ENCODE data around the gene TCP11X2. TPM values are rescaled to one million over a fixed set of nuclear protein-coding genes. Genes with fewer than 3 reads are reported as not detected.
"Not testable (repeated sequence)": the region's sequence is repeated elsewhere in the genome, so short reads cannot be mapped to it uniquely, and the experiment has no call there.

TCP11X2 gene
- total RNA-seq, result not detected

GRCh38 chrX:102471762-102472220 lies at the start of gene TCP11X2:
TCP11X2 (minus strand) TSS chrX:102471812.
- H3K4me1 ChIP-seq; intact Hi-C loops (cut with DNase I); H3K27me3 ChIP-seq; H3K27ac ChIP-seq; H3K9me3 ChIP-seq; H3K36me3 ChIP-seq; DNase-seq; H3K4me3 ChIP-seq (replicated peaks in 1 of 3): not testable (repeated sequence)
- 36 to 82% methylated on average over 5 of the region's 17 CpGs for WGBS, 2 donors

- WGBS, 2 donors, result 32 to 52% methylated on average over 5 to 7 of the region's 7 CpGs
- Histone ChIP-seq H3K27me3 (no peaks in the 10 kb centered on the region), H3K27ac (no peak overlapping the region), H3K9me3 (no peaks in the 10 kb centered on the region), H3K4me1 (peaks cover 0 to 3% of the 10 kb centered on the region in 2 donors), H3K4me3 (replicated peaks in 1 of 3) (no peak overlapping the region), H3K36me3 (no peaks in the 10 kb centered on the region)
- DNase-seq, result no peak
- TF ChIP-seq POLR2A (IDR thresholded peaks at IDR 0.05) (no peak), CTCF (IDR thresholded peaks at IDR 0.05) (peak in 1 of 6 experiments; percentile 7)
- intact Hi-C loops (cut with DNase I), result no loop called here
These were observed 45.7 kb upstream of the TCP11X2 start for GRCh38 chrX:102517326-102517725.

GRCh38 chrX:102515975-102516941 lies 44.6 kb upstream of the TCP11X2 start, which contains the start of gene TMSB15A:
TMSB15A (minus strand) TSS chrX:102516739.
- no peaks in the 10 kb centered on the region for H3K9me3 ChIP-seq

GRCh38 chrX:102514536-102514935 lies 42.9 kb upstream of the TCP11X2 start:
- Histone ChIP-seq H3K4me1 (peaks cover 0 to 3% of the 10 kb centered on the region in 2 donors), H3K27ac (no peak overlapping the region), H3K9me3 (no peaks in the 10 kb centered on the region), H3K27me3 (no peaks in the 10 kb centered on the region), H3K4me3 (replicated peaks in 1 of 3) (no peak overlapping the region), H3K36me3 (no peaks in the 10 kb centered on the region)
- DNase-seq, result no peak
- WGBS, 2 donors, result 100% methylated on average over 1 of the region's 1 CpG
- no peak for TF ChIP-seq POLR2A (IDR thresholded peaks at IDR 0.05)
- no peak for TF ChIP-seq CTCF (IDR thresholded peaks at IDR 0.05)
- intact Hi-C loops (cut with DNase I), result no loop called here

More at GRCh38 chrX:102515975-102516941, 44.6 kb upstream of the TCP11X2 start, which contains the start of gene TMSB15A:
- Histone ChIP-seq H3K27me3 (no peaks in the 10 kb centered on the region), H3K4me1 (peaks cover 0 to 3% of the 10 kb centered on the region in 2 donors), H3K27ac (no peak within 1 kb of the TSS), H3K36me3 (no peaks in the 10 kb centered on the region), H3K4me3 (replicated peaks in 1 of 3) (peak within 1 kb of the TSS in 1 of 3 donors; percentile 8)
- TF ChIP-seq CTCF (IDR thresholded peaks at IDR 0.05) (no peak), POLR2A (IDR thresholded peaks at IDR 0.05) (no peak)
- intact Hi-C loops (cut with DNase I), result no loop called here
- peak; percentile 70 to 73 for DNase-seq
- WGBS, 2 donors, result 0 to 4% methylated on average over 5 to 16 of the region's 62 CpGs

GRCh38 chrX:102498732-102499131 lies 27.1 kb upstream of the TCP11X2 start:
- no peaks in the 10 kb centered on the region for H3K9me3 ChIP-seq
- no peak for TF ChIP-seq POLR2A (IDR thresholded peaks at IDR 0.05)
- no peak overlapping the region for H3K4me3 ChIP-seq (replicated peaks in 1 of 3)
- no peaks in the 10 kb centered on the region for H3K27me3 ChIP-seq
- no peaks in the 10 kb centered on the region for H3K36me3 ChIP-seq
- no peak overlapping the region for H3K27ac ChIP-seq
- intact Hi-C loops (cut with DNase I), result no loop called here
- no peaks in the 10 kb centered on the region for H3K4me1 ChIP-seq
- DNase-seq, result no peak
- 89 to 97% methylated on average over 1 to 2 of the region's 2 CpGs for WGBS, 2 donors

GRCh38 chrX:102491766-102492165 lies 20.2 kb upstream of the TCP11X2 start:
- TF ChIP-seq POLR2A (IDR thresholded peaks at IDR 0.05) (no peak), CTCF (IDR thresholded peaks at IDR 0.05) (no peak)
- intact Hi-C loops (cut with DNase I), result no loop called here
- Histone ChIP-seq H3K9me3 (no peaks in the 10 kb centered on the region), H3K27ac (no peak overlapping the region), H3K36me3 (no peaks in the 10 kb centered on the region), H3K27me3 (no peaks in the 10 kb centered on the region), H3K4me1 (no peaks in the 10 kb centered on the region), H3K4me3 (replicated peaks in 1 of 3) (no peak overlapping the region)
- no peak for DNase-seq

- intact Hi-C loops (cut with DNase I); H3K27ac ChIP-seq; H3K9me3 ChIP-seq; H3K27me3 ChIP-seq; DNase-seq; H3K36me3 ChIP-seq; H3K4me1 ChIP-seq; H3K4me3 ChIP-seq (replicated peaks in 1 of 3): not testable (repeated sequence)
- WGBS, 2 donors, result no CpG with 5 or more reads among the region's 5 CpGs
These were observed 7.2 kb upstream of the TCP11X2 start for GRCh38 chrX:102478765-102479164.

GRCh38 chrX:102470215-102470614 lies 1.4 kb downstream of the TCP11X2 start:
- H3K4me1 ChIP-seq; H3K27me3 ChIP-seq; H3K27ac ChIP-seq; intact Hi-C loops (cut with DNase I); H3K4me3 ChIP-seq (replicated peaks in 1 of 3); H3K36me3 ChIP-seq; H3K9me3 ChIP-seq; DNase-seq: not testable (repeated sequence)
- WGBS, 2 donors, result no CpG with 5 or more reads among the region's 3 CpGs
